ENCODE measurements around the gene NCOA4. TPM values are rescaled to one million over a fixed set of nuclear protein-coding genes. Genes with fewer than 3 reads are reported as not detected.

The NCOA4 gene
- 94.5 and 94.9 TPM in 2 replicates for total RNA-seq

- Mint-ChIP-seq H3K4me1 (peaks cover 46% of the 10 kb centered on the region), H3K27me3 (no peaks in the 10 kb centered on the region), H3K9me3 (no peaks in the 10 kb centered on the region), H3K27ac (peak within 1 kb of the TSS; percentile 89), H3K36me3 (ENCODE audit: low read depth) (peaks cover 11% of the 10 kb centered on the region), H3K4me3 (peak within 1 kb of the TSS; percentile 95)
- POLR2A ChIA-PET = interaction anchor here (0.9 to 1.0 kb wide), 2 partner anchors 15 to 781 kb away, joined by 3 to 9 read pairs; no protein-coding TSS in a partner anchor
- intact Hi-C loops (cut with micrococcal nuclease) = loop anchor here (1.0 to 10.0 kb wide), 5 partner anchors 10 to 1028 kb away; partner anchors contain the start of genes ANTXRL, TIMM23 and ZNF22
- peak; percentile 98 for ATAC-seq (ENCODE audit: low read depth)
- no peak for TF ChIP-seq CTCF (IDR thresholded peaks at IDR 0.05)
- CTCF ChIA-PET = interaction anchor here (1.5 kb wide), 1 partner anchor 11 kb away, joined by 3 read pairs; no protein-coding TSS in a partner anchor
- peak; percentile 85 for DNase-seq
Measured at GRCh38 chr10:46030091-46030937, at the start of gene NCOA4. NCOA4 (minus strand) TSS chr10:46030623; CDS start chr10:46016680, 13,943 bp downstream.

GRCh38 chr10:46079831-46080585 is 49.6 kb upstream of the NCOA4 start:
- Mint-ChIP-seq H3K27ac (no peak overlapping the region), H3K4me3 (no peak overlapping the region)
- no peak for ATAC-seq (ENCODE audit: low read depth)

GRCh38 chr10:46077731-46078413 is 47.4 kb upstream of the NCOA4 start:
- Mint-ChIP-seq H3K4me1 (peaks cover 14% of the 10 kb centered on the region), H3K9me3 (no peaks in the 10 kb centered on the region), H3K36me3 (ENCODE audit: low read depth) (no peaks in the 10 kb centered on the region), H3K27me3 (no peaks in the 10 kb centered on the region), H3K27ac (no peak overlapping the region), H3K4me3 (no peak overlapping the region)
- DNase-seq (no peak), ATAC-seq (ENCODE audit: low read depth) (no peak)
- intact Hi-C loops (cut with micrococcal nuclease) = no loop called here
- POLR2A ChIA-PET = no interaction called here
- TF ChIP-seq CTCF (IDR thresholded peaks at IDR 0.05) = no peak
- CTCF ChIA-PET = no interaction called here

More at GRCh38 chr10:46079831-46080585, 49.6 kb upstream of the NCOA4 start:
- DNase-seq = no peak
- ChIA-PET POLR2A (no interaction called here), CTCF (no interaction called here)
- peaks cover 15% of the 10 kb centered on the region for H3K4me1 Mint-ChIP-seq
- no peaks in the 10 kb centered on the region for H3K9me3 Mint-ChIP-seq
- intact Hi-C loops (cut with micrococcal nuclease) = no loop called here
- H3K27me3 Mint-ChIP-seq = no peaks in the 10 kb centered on the region
- no peak for TF ChIP-seq CTCF (IDR thresholded peaks at IDR 0.05)
- no peaks in the 10 kb centered on the region for H3K36me3 Mint-ChIP-seq (ENCODE audit: low read depth)

GRCh38 chr10:46077141-46077554 is 46.7 kb upstream of the NCOA4 start:
- no peak overlapping the region for H3K27ac Mint-ChIP-seq
- intact Hi-C loops (cut with micrococcal nuclease) = no loop called here
- CTCF ChIA-PET = no interaction called here
- no peak for TF ChIP-seq CTCF (IDR thresholded peaks at IDR 0.05)
- H3K4me1 Mint-ChIP-seq = peaks cover 13% of the 10 kb centered on the region
- no peaks in the 10 kb centered on the region for H3K27me3 Mint-ChIP-seq
- H3K4me3 Mint-ChIP-seq = no peak overlapping the region
- POLR2A ChIA-PET = no interaction called here
- no peaks in the 10 kb centered on the region for H3K9me3 Mint-ChIP-seq
- no peaks in the 10 kb centered on the region for H3K36me3 Mint-ChIP-seq (ENCODE audit: low read depth)
- DNase-seq = no peak
- ATAC-seq (ENCODE audit: low read depth) = no peak
